MM.1S (cell line): ENCODE data around the gene FIBCD1.

Source experiments
- DNase-seq: peaks from one replicate; pipeline ENCODE4 v3.0.0-alpha.2; 2015
- H2AFZ ChIP-seq: fragments of 300-600 bp; sonication (generic); 2 replicates; pipeline ENCODE4 v1.6.0; 2016; ENCODE audit warnings: antibody characterized with exemption, low read length
- H3F3A ChIP-seq: fragments of 300-600 bp; sonication (generic); 2 replicates; pipeline ENCODE4 v1.6.1; 2016; ENCODE audit warnings: mild to moderate bottlenecking, antibody characterized with exemption, low read length, moderate library complexity, mixed read lengths; ENCODE audit not compliant: insufficient read depth
- H3K27ac ChIP-seq: fragments of 300-600 bp; sonication (generic); 2 replicates; pipeline ENCODE4 v1.5.1; 2016; ENCODE audit warnings: mild to moderate bottlenecking, low read length
- H3K27me3 ChIP-seq: fragments of 300-600 bp; sonication (generic); replicated peaks from 2 replicates; pipeline ENCODE4 v1.6.0; 2016; ENCODE audit warnings: low read length; ENCODE audit not compliant: insufficient read depth
- H3K36me3 ChIP-seq: fragments of 300-600 bp; sonication (generic); replicated peaks from 2 replicates; pipeline ENCODE4 v1.6.1; 2016; ENCODE audit warnings: mild to moderate bottlenecking, low read length, mixed read lengths; ENCODE audit not compliant: insufficient read depth
- H3K4me1 ChIP-seq: fragments of 300-600 bp; sonication (generic); 2 replicates; pipeline ENCODE4 v1.6.1; 2016; ENCODE audit warnings: low read length, mixed read lengths
- H3K4me2 ChIP-seq: fragments of 300-600 bp; sonication (generic); 2 replicates; pipeline ENCODE4 v1.6.0; 2016; ENCODE audit warnings: low read depth, low read length
- H3K4me3 ChIP-seq: fragments of 300-600 bp; sonication (generic); 2 replicates; pipeline ENCODE4 v1.5.1; 2016; ENCODE audit warnings: low read length, mixed read lengths
- H3K79me2 ChIP-seq: fragments of 300-600 bp; sonication (generic); 2 replicates; pipeline ENCODE4 v1.6.1; 2016; ENCODE audit warnings: mixed run types, low read length, mixed read lengths
- H3K9ac ChIP-seq: fragments of 300-600 bp; sonication (generic); 2 replicates; pipeline ENCODE4 v1.6.1; 2016; ENCODE audit warnings: low read length, mixed read lengths
- H3K9me2 ChIP-seq: fragments of 300-600 bp; sonication (generic); replicated peaks from 2 replicates; pipeline ENCODE4 v1.6.1; 2016; ENCODE audit warnings: mild to moderate bottlenecking, low read length, mixed read lengths; ENCODE audit not compliant: insufficient read depth
- H3K9me3 ChIP-seq: fragments of 300-600 bp; sonication (generic); replicated peaks from 2 replicates; pipeline ENCODE4 v1.6.1; 2016; ENCODE audit warnings: mild to moderate bottlenecking, low read length, mixed read lengths; ENCODE audit not compliant: insufficient read depth
- H4K20me1 ChIP-seq: fragments of 300-600 bp; sonication (generic); 2 replicates; pipeline ENCODE4 v1.6.1; 2016; ENCODE audit warnings: mild to moderate bottlenecking, low read length, moderate library complexity, mixed read lengths; ENCODE audit not compliant: insufficient read depth
- CTCF ChIP-seq: fragments of 300-600 bp; sonication (generic); IDR thresholded peaks from 2 replicates; pipeline ENCODE4 v1.5.1; 2016; ENCODE audit warnings: antibody characterized with exemption, low read length, mixed read lengths
- EZH2 ChIP-seq: fragments of 300-600 bp; sonication (generic); optimal IDR thresholded peaks from 2 replicates; pipeline ENCODE3; 2017; ENCODE audit warnings: low read depth, mild to moderate bottlenecking, antibody characterized with exemption, low read length, mixed read lengths
- EZH2phosphoT487 ChIP-seq: fragments of 300-600 bp; sonication (generic); IDR thresholded peaks from 2 replicates; pipeline ENCODE4 v1.6.1; 2018; ENCODE audit warnings: antibody characterized with exemption, low read length

The FIBCD1 gene

GRCh38 chr9:130892477-130893304 is 46.4 kb downstream of the FIBCD1 start:
- H4K20me1 ChIP-seq: no peaks in the 10 kb centered on the region; the same call in 1 of the 2 replicates
- no peak overlapping the region for H3K4me2 ChIP-seq
- DNase-seq: no peak
- no peaks in the 10 kb centered on the region for H3F3A ChIP-seq
- no peaks in the 10 kb centered on the region for H3K4me1 ChIP-seq
- H3K36me3 ChIP-seq: no peaks in the 10 kb centered on the region
- H3K9me3 ChIP-seq: no peaks in the 10 kb centered on the region
- no peak overlapping the region for H2AFZ ChIP-seq
- no peaks in the 10 kb centered on the region for H3K9me2 ChIP-seq
- H3K4me3 ChIP-seq: no peak overlapping the region
- peaks cover 21% of the 10 kb centered on the region for H3K27me3 ChIP-seq
- TF ChIP-seq CTCF (no peak), EZH2 (no peak), EZH2phosphoT487 (no peak)
- H3K27ac ChIP-seq: no peak overlapping the region
- no peaks in the 10 kb centered on the region for H3K79me2 ChIP-seq
- no peak overlapping the region for H3K9ac ChIP-seq

- DNase-seq: no peak
Measured at GRCh38 chr9:130891688-130892476, 47.2 kb downstream of the FIBCD1 start.

More at GRCh38 chr9:130891688-130892476, 47.2 kb downstream of the FIBCD1 start:
- H3K9me2 ChIP-seq: no peaks in the 10 kb centered on the region
- no peaks in the 10 kb centered on the region for H3K79me2 ChIP-seq
- H3K4me3 ChIP-seq: no peak overlapping the region
- no peaks in the 10 kb centered on the region for H3K36me3 ChIP-seq
- no peaks in the 10 kb centered on the region for H3K9me3 ChIP-seq
- H3K27ac ChIP-seq: no peak overlapping the region
- no peak overlapping the region for H2AFZ ChIP-seq
- no peak overlapping the region for H3K4me2 ChIP-seq
- no peaks in the 10 kb centered on the region; the same call in 1 of the 2 replicates for H4K20me1 ChIP-seq
- TF ChIP-seq CTCF: no peak
- TF ChIP-seq EZH2phosphoT487: no peak
- no peaks in the 10 kb centered on the region for H3K4me1 ChIP-seq
- no peak overlapping the region for H3K9ac ChIP-seq
- H3F3A ChIP-seq: no peaks in the 10 kb centered on the region
- peaks cover 12% of the 10 kb centered on the region; the same call in 1 of the 2 replicates for H3K27me3 ChIP-seq
